GM21447 (cell line): ENCODE measurements around the gene BCAR1.
"Not testable (repeated sequence)": the region's sequence is repeated elsewhere in the genome, so short reads cannot be mapped to it uniquely, and the experiment has no call there.

Source experiments
- ATAC-seq: cut with Tn5 transposase; IDR thresholded peaks from one replicate; pipeline ENCODE4 v1.9.1; 2021; ENCODE audit not compliant: unreplicated experiment

BCAR1 gene

DNA sequence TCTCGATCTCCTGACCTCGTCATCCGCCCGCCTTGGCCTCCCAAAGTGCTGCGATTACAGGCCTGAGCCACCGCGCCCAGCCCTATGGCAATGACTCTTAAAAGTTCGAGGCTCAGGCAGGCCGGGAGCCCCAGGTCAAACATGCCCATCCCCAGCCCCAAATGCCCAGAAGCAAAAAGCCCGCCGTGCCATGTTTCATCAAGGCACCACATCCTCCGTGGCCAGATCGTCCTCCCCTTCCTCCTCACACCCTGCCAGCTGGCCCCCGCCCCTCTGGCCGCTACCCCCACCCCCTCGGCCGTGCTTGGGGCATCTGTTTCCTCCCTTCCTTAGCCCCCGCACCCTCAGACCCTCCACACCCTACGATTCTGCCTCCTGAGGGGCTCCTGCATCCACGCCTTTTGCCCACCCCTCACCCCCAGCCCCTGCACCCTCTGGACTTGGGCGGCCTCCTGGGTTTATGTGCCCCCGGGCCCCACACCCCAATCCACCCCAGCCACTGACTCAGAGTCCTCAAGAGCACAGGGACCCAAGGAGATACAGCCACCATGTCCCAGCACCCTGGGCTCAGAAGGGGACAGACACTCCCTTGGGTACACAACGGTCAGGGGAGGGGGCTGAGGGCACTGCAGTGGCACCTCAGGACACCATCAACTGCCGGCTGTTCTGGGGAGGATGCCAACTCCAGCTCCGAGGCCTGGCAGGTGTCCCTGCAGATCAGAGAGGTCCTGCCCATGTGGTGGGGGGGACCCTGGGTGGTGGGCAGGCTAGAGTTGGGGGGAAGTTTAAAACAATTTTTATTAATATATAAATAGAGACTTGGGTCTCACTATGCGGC, 25.5 kb downstream of the BCAR1 start:
- no peak for ATAC-seq

DNA sequence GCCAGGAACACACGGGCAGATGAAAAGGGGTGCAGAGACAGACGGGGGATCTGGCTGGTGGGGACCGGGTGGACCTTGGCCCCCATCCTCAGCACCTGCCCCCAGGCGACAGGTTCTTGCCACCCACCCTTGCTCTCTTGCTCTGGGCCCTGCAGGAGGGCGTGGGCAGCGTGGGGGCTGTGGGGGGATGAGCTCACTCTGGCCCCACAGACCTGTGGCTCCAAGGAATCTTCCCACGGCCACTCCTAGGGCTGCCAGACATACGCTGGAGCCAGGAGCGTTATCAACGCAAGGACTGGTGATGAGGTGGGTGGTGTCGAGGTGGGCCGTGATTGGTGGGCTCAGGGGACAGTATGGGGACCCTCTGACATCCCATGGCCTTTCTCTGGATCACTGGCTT, 26.3 kb downstream of the BCAR1 start:
- no peak for ATAC-seq

DNA sequence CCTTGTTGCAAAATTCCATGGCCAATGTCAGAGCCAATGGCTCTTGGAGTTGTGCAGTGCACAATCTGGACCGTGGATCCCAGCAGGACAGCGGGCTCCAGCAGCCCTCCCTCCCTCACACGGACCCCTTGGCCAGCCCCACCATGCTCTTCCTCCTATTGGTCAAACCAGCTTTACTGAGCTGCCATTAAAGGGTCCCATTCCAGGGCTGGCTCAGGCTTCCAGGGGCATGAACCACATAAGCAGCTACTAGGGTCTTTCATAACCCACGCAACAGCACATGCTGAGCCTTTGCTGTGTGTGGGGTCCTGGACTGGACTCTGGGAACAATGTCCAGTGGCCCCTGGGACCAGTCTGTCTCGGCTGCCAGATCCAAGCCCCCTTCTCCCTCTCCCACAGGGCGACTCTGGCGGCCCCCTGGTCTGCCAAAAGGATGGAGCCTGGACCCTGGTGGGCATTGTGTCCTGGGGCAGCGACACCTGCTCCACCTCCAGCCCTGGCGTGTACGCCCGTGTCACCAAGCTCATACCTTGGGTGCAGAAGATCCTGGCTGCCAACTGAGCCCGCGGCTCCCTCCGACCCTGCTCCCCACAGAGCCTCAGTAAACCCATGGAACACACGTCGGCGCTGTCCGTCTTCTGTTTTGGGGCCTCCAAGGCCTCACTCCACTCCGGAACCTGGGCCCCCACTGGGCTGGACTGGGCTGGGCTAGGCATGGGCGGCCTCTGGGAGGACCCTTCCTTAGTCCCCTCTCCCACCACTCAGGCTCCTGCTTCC, 26.9 kb downstream of the BCAR1 start:
- ATAC-seq: no peak

DNA sequence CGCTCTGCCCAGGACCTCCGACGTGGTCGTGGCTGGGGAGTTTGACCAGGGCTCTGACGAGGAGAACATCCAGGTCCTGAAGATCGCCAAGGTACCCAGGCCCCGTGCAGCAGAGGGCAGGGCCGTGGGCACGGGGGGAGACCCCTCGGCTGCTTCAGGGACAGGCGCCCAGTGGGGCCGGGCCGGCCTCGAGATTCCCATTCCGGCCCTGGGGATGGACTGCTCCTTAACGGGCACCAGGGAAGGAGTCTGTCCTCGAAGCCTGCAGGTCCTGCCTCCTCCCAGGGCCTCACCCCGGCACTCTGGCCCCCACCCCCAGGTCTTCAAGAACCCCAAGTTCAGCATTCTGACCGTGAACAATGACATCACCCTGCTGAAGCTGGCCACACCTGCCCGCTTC, 28.3 kb downstream of the BCAR1 start:
- not testable (repeated sequence) for ATAC-seq

DNA sequence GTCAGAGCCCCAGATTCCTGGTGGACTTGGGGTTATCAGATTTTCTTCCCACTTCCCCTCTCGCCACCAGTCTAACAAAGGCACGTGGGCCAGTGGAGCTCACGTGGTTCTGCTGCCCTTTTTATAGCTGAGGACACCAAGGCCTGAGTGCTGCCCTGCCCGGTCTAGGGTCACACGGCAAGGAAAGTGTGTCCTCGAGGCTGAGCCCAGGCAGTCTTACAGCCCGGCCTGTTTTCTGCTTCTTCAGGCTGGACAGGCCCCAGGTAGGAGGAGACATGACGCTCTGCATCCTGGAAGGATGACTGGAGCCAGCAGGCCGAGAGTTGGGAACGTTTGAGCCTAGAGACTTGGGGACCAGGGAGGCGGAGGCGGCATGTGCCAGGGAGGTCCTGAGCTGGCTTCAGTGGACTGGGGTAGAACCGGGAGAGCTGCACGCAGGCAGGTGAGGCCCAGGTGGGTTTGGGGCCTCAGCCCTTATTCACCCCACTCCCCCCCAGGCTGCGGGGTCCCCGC, 29.1 kb downstream of the BCAR1 start:
- ATAC-seq: no peak

DNA sequence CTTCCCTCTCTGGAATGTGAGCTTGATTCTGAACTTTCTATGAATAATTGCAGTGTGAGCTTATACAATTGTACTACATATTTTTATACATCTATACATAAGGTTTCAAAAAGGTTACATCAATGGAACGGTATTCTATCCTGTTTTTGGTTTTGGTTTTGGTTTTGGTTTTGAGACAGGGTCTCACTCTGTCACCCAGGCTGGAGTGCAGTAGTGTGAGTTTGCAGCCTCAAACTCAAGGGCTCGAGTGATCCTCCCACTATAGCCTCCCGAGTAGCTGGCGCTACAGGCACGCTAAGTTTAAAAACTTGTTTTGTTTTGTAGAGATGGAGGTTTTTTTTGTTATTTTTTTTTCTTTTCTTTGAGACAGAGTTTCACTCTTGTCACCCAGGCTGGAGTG, 31.6 kb downstream of the BCAR1 start:
- ATAC-seq: no peak

DNA sequence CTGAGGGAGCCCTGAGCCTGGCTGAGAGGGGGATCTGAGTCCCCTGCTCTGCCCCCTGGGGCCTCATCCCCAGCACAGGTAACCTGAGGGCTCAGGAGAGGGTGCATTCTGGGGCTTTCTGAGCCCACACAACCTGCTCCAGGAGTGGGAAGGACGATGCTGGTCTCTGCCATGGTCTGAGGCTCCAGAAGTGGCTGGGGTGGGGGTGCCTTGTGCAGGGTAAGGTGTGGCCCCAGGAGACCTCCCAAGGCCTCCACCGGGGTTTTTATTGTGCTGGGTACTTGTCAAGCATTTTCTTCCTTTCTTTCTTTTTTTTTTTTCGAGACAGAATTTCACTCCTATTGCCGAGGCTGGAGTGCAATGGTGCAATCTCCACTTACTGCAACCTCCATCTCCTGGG, 32.3 kb downstream of the BCAR1 start:
- no peak for ATAC-seq

DNA sequence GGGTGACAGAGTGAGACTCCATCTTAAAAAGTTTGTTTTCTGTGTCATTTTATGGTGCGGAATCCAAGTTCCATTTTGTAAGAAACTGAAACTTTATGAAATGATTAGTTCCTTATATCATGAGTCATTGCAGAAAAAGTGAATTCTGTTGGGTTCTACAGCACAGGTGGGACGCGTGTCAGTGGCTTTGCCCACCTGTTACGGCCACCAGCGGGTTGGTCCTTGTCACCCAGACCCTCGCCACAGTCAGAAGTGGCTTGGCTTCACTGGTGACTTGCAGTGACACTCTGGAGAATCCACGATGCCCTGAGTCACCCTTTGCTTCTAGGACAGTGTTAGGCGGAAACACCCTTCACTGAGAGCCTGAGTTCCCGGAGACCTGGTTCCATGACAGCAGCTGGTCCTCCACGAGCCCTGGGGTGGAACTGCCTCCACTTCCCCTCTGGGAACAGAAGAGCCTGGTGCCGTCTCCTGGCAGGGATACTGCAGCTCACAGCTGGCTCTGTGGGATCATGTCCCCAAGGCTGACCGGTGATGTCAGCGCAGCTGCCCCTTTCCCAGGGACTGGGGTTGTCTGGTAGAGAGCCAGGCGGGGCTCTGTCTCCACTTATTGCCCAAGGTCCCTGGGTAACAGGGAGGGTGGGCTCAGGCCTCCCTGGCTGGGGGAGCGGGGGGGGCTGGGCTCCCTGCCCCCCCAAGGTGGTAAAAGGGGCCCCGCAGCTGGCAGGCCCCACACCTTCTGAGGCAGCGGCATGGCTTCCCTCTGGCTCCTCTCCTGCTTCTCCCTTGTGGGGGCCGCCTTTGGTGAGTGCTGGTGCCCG, 33.0 kb downstream of the BCAR1 start, which contains the start of gene CTRB1:
CTRB1 (plus strand) TSS at position 733 of the 821 bp plus-strand sequence; CDS start at position 753, 20 bp downstream.
- peak; percentile 68 for ATAC-seq

DNA sequence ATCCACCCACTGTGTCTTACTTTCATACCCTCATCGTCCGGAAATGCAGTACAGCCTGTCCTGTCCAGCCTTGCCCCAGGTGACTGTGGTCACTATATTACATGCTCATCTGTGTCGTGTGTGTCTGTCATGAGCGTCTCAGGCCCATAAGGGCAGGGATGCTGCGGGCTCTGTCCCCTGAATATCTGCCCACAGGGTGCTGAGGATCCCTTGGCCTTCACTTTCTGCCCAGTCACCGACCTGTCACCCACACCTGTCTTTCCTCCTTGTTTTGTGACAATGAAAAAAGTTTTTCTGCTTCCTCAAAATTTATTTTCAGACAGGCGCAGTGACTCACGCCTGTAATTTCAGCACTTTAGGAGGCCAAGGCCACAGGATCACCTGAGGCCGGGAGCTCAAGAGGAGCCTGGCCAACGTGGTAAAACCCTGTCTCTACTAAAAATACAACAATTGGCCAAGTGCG, 34.0 kb downstream of the BCAR1 start:
- no peak for ATAC-seq

DNA sequence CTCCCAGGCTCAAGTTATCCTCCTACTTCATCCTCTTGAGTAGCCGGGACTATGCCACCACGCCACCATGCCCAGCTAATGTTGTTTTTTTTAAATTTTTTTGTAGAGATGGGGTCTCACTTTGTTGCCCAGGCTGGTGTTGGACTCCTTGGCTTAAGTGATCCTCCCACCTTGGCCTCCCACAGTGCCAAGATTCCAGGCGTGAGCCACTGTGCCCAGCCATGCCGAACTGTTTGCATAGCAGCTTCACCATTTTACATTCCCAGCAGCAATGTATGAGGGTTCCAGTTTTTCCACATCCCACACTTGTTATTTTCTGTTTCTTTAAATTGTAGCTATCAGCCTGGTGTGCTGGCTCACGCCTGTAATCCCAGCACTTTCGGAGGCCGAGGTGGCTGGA, 34.8 kb downstream of the BCAR1 start:
- ATAC-seq: no peak

DNA sequence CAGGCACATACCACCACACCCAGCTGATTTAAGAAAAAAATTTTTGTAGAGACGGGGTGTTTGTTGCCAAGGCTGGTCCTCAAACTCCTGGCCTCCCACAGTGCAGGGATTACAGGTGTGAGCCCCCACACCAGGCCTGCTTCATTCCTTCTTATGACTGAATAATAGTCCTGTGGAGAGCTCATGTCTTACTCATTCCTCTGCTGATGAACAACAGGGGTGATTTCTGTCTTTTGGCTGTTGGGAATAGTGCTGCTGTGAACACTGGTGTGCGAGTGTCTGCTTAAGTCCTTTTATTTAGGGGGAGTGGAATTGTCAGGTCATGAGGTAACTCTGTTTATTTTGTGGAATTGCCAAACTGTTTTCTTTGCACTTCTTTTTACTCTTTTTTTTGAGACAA, 35.3 kb downstream of the BCAR1 start:
- no peak for ATAC-seq

DNA sequence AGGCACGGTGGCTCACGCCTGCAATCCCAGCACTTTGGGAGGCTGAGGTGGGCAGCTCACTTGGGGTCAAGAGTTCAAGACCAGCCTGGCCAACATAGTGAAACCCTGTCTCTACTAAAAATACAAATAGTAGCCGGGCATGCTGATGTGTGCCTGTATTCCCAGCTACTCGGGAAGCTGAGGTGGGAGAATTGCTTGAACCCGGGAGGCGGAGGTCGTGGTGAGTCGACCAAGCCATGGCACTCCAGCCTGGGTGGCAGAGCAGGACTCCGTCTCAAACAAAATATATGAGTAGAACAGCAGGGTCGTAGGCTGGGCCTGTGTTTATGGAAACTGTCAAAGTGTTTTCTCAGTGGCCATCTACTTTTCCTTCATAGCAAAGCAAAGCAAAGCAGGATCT, 40.1 kb downstream of the BCAR1 start:
- ATAC-seq: not testable (repeated sequence)

DNA sequence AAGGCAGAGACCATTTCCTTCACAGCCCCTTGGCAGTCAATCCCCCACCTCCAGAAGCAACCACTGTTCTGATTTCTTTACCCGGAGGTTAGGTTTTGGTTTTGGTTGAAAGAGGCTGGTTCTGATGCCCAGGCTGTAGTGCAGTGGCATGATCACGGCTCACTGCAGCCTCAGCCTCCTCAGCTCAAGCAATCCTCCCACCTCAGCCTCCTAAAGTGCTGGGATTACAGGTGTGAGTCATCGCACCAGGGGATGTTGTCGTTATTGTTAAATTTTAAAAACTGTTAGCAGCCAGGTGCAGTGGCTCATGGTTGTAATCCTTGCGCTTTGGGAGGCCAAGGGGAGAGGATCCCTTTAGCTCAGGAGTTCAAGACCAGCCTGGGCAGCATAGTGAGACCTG, 41.5 kb downstream of the BCAR1 start:
- ATAC-seq: no peak

DNA sequence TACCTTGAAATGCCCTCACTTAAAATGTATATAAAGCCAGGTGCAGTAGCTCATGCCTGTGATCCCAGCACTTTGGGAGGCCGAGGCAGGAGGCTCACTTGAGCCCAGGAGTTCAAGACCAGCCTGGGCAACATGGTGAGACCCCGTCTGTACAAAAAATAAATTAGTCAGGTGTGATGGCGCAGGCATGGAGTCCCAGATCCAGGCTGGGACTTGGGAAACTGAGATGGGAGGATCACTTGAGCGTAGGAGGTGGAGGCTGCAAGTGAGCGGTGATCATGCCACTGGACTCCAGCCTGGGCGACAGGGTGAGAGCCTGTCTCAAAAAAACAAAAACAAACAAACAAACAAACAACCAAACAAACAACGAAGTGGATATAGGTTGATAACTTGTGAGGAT, 41.9 kb downstream of the BCAR1 start:
- ATAC-seq: not testable (repeated sequence)

DNA sequence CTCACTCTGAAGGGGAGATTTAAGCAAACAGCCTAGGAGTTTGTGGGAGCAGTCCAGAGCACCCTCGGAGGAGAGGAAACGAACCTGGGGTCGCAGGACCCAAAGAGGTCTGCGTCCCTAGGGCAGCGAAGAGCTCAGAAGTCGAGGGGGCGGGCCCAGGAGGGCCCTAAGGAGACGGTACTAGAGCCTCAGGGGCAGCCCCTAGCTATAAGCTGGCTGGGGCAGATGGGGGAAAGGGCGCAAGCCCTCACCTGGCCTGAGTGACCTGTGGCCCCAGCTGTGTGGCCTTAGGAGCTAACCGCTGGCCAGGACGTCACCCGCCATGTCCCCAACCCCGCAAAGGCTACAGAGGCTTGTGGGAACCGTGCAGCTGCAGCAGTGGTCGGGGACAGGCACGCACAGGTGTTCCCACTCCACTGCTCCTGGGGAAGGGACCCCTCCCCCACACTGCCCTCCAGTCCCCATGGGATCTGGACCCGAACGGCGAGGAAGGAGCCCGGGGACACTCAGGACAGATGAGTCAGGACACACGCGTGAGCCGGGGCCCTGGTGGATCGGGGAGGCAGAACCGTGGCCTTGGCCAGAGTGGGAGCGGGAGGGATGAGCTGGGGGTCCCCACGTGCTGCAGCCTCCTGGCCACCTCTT, 42.4 kb downstream of the BCAR1 start:
- no peak for ATAC-seq

DNA sequence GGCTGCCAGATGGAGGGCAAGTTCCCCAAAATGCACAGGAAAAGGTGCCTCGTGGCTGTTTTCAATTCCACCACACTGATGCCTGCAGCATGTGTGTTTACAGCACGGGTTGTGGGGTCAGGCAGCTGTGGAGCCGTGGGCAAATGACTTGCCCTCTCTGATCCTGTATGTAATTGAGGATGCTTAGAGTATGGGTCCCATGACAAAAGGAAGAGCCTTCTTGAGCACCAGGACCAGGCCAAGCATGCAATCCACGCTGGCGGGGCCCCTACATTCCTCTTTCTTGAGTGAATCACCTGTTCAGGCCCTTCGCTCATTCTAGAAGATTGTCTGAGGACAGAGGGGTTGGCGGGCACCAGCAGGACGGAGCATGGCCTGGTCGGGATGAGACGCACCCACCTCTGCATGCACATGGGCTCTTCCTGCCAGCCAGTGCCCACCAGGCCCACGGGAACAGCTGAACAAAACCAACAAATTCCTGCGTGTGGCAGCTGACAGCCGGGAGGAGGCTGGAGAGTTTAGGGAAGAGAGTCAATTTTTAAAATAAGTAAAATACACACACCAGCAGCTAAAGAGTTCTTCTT, 43.1 kb downstream of the BCAR1 start:
- no peak for ATAC-seq

DNA sequence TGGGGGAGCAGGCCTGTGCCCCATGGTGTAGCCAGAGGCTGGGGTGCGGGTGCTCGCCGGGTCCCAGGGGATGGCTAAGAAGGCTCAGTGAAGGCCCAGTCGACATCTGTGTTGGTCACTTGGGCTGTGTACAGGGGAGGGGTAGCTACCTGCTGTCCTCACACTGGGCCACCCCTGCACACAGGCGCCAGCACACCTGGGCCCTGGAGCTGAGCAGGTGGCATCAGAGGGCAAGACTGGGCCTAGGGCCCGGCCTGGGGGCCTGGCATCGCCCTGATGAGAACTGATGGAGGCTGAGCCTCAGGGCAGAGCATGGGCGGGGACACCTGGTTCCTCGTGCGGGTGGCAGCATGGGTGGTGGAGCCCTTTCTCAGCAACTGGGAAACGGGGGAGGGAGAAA, 43.6 kb downstream of the BCAR1 start:
- ATAC-seq: no peak

DNA sequence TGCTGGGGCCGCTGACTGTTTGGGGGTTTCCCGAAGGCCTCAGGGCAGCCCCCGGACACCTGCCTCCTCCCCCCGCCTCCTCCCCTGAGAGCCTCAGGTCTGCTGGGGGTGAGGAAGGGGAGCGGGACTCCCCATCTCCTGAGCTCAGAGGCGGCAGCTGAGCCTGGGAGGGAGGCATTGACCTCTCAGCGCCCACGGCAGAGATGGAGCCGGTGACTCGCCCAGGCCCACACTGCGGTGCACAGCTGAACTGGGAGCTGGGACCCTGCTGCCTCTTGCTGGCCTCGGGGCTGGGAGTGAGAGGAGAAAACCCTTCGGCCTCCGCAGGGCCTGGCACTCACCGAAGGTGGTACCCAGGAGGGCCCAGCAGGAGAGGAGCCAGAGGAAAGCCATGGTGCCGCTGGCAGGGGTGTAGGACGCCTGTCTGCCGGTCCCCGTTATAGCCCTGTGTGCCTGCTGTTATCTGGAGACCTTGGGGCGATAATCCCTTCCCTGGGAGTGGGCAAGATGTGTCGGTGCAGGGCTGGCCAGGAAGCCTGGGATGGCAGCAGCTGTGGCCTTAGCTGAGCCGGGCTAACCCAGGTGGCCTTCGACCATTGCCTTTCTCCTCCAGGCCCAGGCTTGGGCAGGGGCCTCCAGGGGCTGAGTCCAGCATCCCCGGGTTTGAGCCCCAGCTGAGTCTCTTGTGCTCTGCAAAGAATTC, 44.5 kb downstream of the BCAR1 start, which contains the start of gene CTRB2:
CTRB2 (minus strand) TSS at position 413 of the 703 bp plus-strand sequence; CDS start at position 393, 20 bp downstream.
- no peak for ATAC-seq

DNA sequence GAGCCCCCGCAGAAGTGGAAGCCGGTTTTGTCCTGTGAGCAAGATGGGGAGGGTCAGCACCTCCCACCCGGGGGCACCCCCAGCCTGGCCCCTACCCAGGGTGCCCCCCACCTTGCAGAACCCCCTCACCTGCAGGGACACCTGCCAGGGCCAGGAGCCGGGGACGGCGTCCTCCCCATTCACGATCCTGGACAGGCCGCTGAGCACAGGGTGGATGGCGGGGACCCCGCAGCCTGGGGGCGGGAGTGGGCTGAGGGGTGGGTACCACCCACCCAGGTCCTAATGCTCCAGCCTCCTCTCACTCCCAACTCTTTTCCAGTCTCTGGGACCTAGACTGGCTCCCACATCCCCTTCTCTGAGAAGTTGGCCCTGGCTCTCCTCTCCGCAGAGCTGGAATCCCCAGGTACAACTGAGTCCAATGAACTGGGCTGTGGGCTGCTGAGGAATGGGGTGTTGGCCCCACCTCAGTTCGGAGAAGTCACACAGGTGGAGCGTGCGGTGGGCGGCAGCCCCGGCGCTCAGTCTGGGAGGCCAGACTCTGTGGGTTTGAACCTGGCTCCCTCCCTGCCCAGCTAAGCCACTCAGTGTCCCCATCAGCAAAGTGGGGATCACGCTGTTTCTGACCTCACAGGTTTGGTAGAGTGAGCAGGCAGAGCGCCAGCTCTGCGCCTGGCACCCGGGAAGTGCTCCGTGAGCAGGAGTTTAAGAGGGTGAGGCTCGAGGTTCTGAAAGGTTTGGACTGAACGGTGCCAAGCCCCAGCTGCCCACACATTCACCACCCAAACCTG, 45.3 kb downstream of the BCAR1 start:
- not testable (repeated sequence) for ATAC-seq
